ENCODE data around the gene CNOT3. TPM values are rescaled to one million over a fixed set of nuclear protein-coding genes. Genes with fewer than 3 reads are reported as not detected.
A peak's percentile ranks its signal among the peaks of the same experiment; 100 is the strongest.

Gene CNOT3
- total and polyA plus RNA-seq, 9 of the 15 experiments (the other 6 are each of a cell fraction or from before 2014, with no cell fraction given) = 0.27 to 60.4 (median 9.9) TPM

DNA sequence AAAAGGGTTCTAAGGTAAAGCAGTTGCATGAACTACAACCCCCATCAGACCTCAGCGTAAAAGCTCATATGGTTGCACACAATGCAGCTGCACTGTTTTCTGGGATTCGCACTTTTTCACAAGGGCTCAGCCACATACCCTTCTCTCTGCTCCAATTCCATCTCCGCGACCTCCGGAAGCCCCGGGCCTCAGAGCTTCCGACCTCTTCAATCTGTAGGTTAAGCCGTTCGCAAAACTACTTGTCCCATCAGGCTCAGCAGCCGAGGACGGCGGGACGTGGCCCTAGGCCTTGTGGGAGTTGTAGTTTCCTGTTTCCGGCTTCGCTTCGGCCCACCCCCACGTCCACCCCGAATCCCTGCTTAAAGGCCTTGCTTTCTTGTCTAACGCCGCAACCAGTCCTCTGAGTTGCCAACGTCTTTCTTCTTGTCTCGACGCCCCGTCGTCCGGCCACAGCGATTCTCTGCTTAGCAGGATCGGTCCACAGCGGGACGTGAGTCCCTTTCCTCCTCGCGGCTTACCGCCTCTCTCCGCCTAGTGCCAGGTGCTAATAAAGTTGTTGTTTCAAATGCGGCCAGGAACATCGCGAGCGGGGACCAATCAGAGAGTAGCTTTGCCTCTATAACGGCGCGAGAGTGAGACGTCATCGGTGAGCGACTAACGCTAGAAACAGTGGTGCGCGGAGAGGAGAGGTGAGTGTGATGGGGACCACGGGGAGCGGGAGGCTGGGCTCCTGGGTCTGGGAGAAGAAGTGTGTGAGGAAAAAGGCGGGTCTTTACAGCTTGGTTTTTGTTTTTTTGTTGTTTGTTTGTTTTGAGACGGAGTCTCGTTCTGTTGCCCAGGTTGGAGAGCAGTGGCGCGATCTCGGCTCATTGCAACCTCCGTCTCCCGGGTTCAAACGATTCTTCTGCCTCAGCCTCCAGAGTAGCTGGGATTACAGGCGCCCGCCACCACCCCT is 22.2 kb upstream of the CNOT3 start, which contains the start of the genes PRPF31 and TFPT (continued):
- TF ChIP-seq, protein P1, sequence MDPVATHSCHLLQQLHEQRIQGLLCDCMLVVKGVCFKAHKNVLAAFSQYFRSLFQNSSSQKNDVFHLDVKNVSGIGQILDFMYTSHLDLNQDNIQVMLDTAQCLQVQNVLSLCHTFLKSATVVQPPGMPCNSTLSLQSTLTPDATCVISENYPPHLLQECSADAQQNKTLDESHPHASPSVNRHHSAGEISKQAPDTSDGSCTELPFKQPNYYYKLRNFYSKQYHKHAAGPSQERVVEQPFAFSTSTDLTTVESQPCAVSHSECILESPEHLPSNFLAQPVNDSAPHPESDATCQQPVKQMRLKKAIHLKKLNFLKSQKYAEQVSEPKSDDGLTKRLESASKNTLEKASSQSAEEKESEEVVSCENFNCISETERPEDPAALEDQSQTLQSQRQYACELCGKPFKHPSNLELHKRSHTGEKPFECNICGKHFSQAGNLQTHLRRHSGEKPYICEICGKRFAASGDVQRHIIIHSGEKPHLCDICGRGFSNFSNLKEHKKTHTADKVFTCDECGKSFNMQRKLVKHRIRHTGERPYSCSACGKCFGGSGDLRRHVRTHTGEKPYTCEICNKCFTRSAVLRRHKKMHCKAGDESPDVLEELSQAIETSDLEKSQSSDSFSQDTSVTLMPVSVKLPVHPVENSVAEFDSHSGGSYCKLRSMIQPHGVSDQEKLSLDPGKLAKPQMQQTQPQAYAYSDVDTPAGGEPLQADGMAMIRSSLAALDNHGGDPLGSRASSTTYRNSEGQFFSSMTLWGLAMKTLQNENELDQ (CRISPR knock-in tag; IDR thresholded peaks at IDR 0.05; ENCODE audit: borderline replicate concordance) = no peak
- TF ChIP-seq BACH1 (tag; IDR thresholded peaks at IDR 0.05) (peak; percentile 77; the same call in 1 of the 2 replicates), SRSF3 (IDR thresholded peaks at IDR 0.05; ENCODE audit: insufficient read depth, low read length) (no peak), ZNF212 (CRISPR knock-in tag; IDR thresholded peaks at IDR 0.05) (no peak), GABPB2 (CRISPR knock-in tag; conservative IDR thresholded peaks at IDR 0.05) (no peak), L3MBTL2 (IDR thresholded peaks at IDR 0.05) (peak; percentile 82), KLF13 (tag; IDR thresholded peaks at IDR 0.05; ENCODE audit: borderline replicate concordance, low read depth) (0 out of 2 replicates have a peak, but pooled peaks have one; percentile 66), HEY1 (CRISPR knock-in tag; IDR thresholded peaks at IDR 0.05; ENCODE audit: borderline replicate concordance) (peak; percentile 55; the same call in 1 of the 2 replicates), ZNF232 (CRISPR knock-in tag; IDR thresholded peaks at IDR 0.05) (no peak), CHD1 (IDR thresholded peaks at IDR 0.05; ENCODE audit: low read length) (no peak), SMAD2 (IDR thresholded peaks at IDR 0.05; ENCODE audit: low read depth, low read length) (no peak), ZFX (CRISPR knock-in tag; IDR thresholded peaks at IDR 0.05) (peak; percentile 99), GATAD2A (IDR thresholded peaks at IDR 0.05) (no peak)
- TF ChIP-seq, protein P2, sequence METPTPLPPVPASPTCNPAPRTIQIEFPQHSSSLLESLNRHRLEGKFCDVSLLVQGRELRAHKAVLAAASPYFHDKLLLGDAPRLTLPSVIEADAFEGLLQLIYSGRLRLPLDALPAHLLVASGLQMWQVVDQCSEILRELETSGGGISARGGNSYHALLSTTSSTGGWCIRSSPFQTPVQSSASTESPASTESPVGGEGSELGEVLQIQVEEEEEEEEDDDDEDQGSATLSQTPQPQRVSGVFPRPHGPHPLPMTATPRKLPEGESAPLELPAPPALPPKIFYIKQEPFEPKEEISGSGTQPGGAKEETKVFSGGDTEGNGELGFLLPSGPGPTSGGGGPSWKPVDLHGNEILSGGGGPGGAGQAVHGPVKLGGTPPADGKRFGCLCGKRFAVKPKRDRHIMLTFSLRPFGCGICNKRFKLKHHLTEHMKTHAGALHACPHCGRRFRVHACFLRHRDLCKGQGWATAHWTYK (CRISPR knock-in tag; IDR thresholded peaks at IDR 0.05) = peak; percentile 51
- TF ChIP-seq, protein P3, sequence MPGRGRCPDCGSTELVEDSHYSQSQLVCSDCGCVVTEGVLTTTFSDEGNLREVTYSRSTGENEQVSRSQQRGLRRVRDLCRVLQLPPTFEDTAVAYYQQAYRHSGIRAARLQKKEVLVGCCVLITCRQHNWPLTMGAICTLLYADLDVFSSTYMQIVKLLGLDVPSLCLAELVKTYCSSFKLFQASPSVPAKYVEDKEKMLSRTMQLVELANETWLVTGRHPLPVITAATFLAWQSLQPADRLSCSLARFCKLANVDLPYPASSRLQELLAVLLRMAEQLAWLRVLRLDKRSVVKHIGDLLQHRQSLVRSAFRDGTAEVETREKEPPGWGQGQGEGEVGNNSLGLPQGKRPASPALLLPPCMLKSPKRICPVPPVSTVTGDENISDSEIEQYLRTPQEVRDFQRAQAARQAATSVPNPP (IDR thresholded peaks at IDR 0.05; ENCODE audit: borderline replicate concordance, insufficient read depth, insufficient read length) = no peak
- TF ChIP-seq, protein P4, sequence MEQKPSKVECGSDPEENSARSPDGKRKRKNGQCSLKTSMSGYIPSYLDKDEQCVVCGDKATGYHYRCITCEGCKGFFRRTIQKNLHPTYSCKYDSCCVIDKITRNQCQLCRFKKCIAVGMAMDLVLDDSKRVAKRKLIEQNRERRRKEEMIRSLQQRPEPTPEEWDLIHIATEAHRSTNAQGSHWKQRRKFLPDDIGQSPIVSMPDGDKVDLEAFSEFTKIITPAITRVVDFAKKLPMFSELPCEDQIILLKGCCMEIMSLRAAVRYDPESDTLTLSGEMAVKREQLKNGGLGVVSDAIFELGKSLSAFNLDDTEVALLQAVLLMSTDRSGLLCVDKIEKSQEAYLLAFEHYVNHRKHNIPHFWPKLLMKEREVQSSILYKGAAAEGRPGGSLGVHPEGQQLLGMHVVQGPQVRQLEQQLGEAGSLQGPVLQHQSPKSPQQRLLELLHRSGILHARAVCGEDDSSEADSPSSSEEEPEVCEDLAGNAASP (IDR thresholded peaks at IDR 0.05) = no peak
- TF ChIP-seq, protein P5, sequence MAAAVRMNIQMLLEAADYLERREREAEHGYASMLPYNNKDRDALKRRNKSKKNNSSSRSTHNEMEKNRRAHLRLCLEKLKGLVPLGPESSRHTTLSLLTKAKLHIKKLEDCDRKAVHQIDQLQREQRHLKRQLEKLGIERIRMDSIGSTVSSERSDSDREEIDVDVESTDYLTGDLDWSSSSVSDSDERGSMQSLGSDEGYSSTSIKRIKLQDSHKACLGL (CRISPR knock-in tag; IDR thresholded peaks at IDR 0.05; ENCODE audit: borderline replicate concordance, poor library complexity, severe bottlenecking) = peak; percentile 17
- TF ChIP-seq, protein P6, sequence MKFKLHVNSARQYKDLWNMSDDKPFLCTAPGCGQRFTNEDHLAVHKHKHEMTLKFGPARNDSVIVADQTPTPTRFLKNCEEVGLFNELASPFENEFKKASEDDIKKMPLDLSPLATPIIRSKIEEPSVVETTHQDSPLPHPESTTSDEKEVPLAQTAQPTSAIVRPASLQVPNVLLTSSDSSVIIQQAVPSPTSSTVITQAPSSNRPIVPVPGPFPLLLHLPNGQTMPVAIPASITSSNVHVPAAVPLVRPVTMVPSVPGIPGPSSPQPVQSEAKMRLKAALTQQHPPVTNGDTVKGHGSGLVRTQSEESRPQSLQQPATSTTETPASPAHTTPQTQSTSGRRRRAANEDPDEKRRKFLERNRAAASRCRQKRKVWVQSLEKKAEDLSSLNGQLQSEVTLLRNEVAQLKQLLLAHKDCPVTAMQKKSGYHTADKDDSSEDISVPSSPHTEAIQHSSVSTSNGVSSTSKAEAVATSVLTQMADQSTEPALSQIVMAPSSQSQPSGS (CRISPR knock-in tag; IDR thresholded peaks at IDR 0.05) = no peak

Data from K562 (cell line).